Measurements from ENCODE around the gene SLC6A8. TPM values are rescaled to one million over a fixed set of nuclear protein-coding genes. Genes with fewer than 3 reads are reported as not detected.

Gene SLC6A8
- total RNA-seq, 1 experiment from 2014 or later, result 27.4 TPM

- peak overlapping the region; percentile 81 for H3K27ac Mint-ChIP-seq (ENCODE audit: unreplicated experiment)
- CTCF ChIA-PET, result no interaction called here
Observed at GRCh38 chrX:153706799-153707198, 19.1 kb downstream of the SLC6A8 start.

GRCh38 chrX:153707406-153707805 is 19.7 kb downstream of the SLC6A8 start:
- CTCF ChIA-PET, result interaction anchor here (1.5 kb wide), 1 partner anchor 23 kb away, joined by 3 read pairs; no protein-coding TSS in a partner anchor
- Mint-ChIP-seq H3K9me3 (ENCODE audit: low read depth, unreplicated experiment) (no peaks in the 10 kb centered on the region), H3K4me3 (ENCODE audit: low read depth, unreplicated experiment) (no peak overlapping the region), H3K4me1 (ENCODE audit: low read depth, unreplicated experiment) (peaks cover 8% of the 10 kb centered on the region), H3K36me3 (ENCODE audit: insufficient read depth, unreplicated experiment) (peaks cover 60% of the 10 kb centered on the region), H3K27ac (ENCODE audit: unreplicated experiment) (no peak overlapping the region), H3K27me3 (ENCODE audit: unreplicated experiment) (no peaks in the 10 kb centered on the region)
- no TSS peak for BruUV-seq (replicated peaks)
- intact Hi-C loops (cut with micrococcal nuclease; ENCODE audit: unreplicated experiment), result no loop called here
- no peak for DNase-seq
- TF ChIP-seq CTCF (IDR thresholded peaks at IDR 0.05; ENCODE audit: unreplicated experiment), result no peak

More at GRCh38 chrX:153706799-153707198, 19.1 kb downstream of the SLC6A8 start:
- H3K4me1 Mint-ChIP-seq (ENCODE audit: low read depth, unreplicated experiment), result peaks cover 8% of the 10 kb centered on the region
- no peak for TF ChIP-seq CTCF (IDR thresholded peaks at IDR 0.05; ENCODE audit: unreplicated experiment)
- no peak for DNase-seq
- no peaks in the 10 kb centered on the region for H3K27me3 Mint-ChIP-seq (ENCODE audit: unreplicated experiment)
- peaks cover 63% of the 10 kb centered on the region for H3K36me3 Mint-ChIP-seq (ENCODE audit: insufficient read depth, unreplicated experiment)
- intact Hi-C loops (cut with micrococcal nuclease; ENCODE audit: unreplicated experiment), result no loop called here
- BruUV-seq (replicated peaks), result no TSS peak
- no peaks in the 10 kb centered on the region for H3K9me3 Mint-ChIP-seq (ENCODE audit: low read depth, unreplicated experiment)
- H3K4me3 Mint-ChIP-seq (ENCODE audit: low read depth, unreplicated experiment), result no peak overlapping the region

GRCh38 chrX:153708415-153708814 is 20.7 kb downstream of the SLC6A8 start:
- H3K27me3 Mint-ChIP-seq (ENCODE audit: unreplicated experiment), result no peaks in the 10 kb centered on the region
- peaks cover 54% of the 10 kb centered on the region for H3K36me3 Mint-ChIP-seq (ENCODE audit: insufficient read depth, unreplicated experiment)
- peaks cover 8% of the 10 kb centered on the region for H3K4me1 Mint-ChIP-seq (ENCODE audit: low read depth, unreplicated experiment)
- peak; percentile 88 for DNase-seq
- H3K9me3 Mint-ChIP-seq (ENCODE audit: low read depth, unreplicated experiment), result no peaks in the 10 kb centered on the region
- no TSS peak for BruUV-seq (replicated peaks)
- intact Hi-C loops (cut with micrococcal nuclease; ENCODE audit: unreplicated experiment), result no loop called here
- H3K27ac Mint-ChIP-seq (ENCODE audit: unreplicated experiment), result peak overlapping the region; percentile 66
- CTCF ChIA-PET, result interaction anchor here (0.9 to 1.5 kb wide), 7 partner anchors 15 to 767 kb away, joined by 3 to 9 read pairs (median 3); no protein-coding TSS in a partner anchor
- peak overlapping the region; percentile 17 for H3K4me3 Mint-ChIP-seq (ENCODE audit: low read depth, unreplicated experiment)
- TF ChIP-seq CTCF (IDR thresholded peaks at IDR 0.05; ENCODE audit: unreplicated experiment), result peak; percentile 60

GRCh38 chrX:153709726-153710674 is 22.3 kb downstream of the SLC6A8 start:
- no peaks in the 10 kb centered on the region for H3K27me3 Mint-ChIP-seq (ENCODE audit: unreplicated experiment)
- H3K27ac Mint-ChIP-seq (ENCODE audit: unreplicated experiment), result no peak overlapping the region
- BruUV-seq (replicated peaks), result no TSS peak
- no peak overlapping the region for H3K4me3 Mint-ChIP-seq (ENCODE audit: low read depth, unreplicated experiment)
- CTCF ChIA-PET, result interaction anchor here (0.6 kb wide), 2 partner anchors 14 kb away, joined by 3 read pairs; partner anchors contain the start of gene BCAP31
- peaks cover 8% of the 10 kb centered on the region for H3K4me1 Mint-ChIP-seq (ENCODE audit: low read depth, unreplicated experiment)
- H3K36me3 Mint-ChIP-seq (ENCODE audit: insufficient read depth, unreplicated experiment), result peaks cover 52% of the 10 kb centered on the region
- H3K9me3 Mint-ChIP-seq (ENCODE audit: low read depth, unreplicated experiment), result no peaks in the 10 kb centered on the region
- TF ChIP-seq CTCF (IDR thresholded peaks at IDR 0.05; ENCODE audit: unreplicated experiment), result no peak
- intact Hi-C loops (cut with micrococcal nuclease; ENCODE audit: unreplicated experiment), result no loop called here
- no peak for DNase-seq

Data from Calu3 (cell line).